ENCODE results near the gene TP53. TPM values are rescaled to one million over a fixed set of nuclear protein-coding genes. Genes with fewer than 3 reads are reported as not detected.

TP53 gene
- total RNA-seq, 1 experiment from 2014 or later = 179 TPM

DNA sequence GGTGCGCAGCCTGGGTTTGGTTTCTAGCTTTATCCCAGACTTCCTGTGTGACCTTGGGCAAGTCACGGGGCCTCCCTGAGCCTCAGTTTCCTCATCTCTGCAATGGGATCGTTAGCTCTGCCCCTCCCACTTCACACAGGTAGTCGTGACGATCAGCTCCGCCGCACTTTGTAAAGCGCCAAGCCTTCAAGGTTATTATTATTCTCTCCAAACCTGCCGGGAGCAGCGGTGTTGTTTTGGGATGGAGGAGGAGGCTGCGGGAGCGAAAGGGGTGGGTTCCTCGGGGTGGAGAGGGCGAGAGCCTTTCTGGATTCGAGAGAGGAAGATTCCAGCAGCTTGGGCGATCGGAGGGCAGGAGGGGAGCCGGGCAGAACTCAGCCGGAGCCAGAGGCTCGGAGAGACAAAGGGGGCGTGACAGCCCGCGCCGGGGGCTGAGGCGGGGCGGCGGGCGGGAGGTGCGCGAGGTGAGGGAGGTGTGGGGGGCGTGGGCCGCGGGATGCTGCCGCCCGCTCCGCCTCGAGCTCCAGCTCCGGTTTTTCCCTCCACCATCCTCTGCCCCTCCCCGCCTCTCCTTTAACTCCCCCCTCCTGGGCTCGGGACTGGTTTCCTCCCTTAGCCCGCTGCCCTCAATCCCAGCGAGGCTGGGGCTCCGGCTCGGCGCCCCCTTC lies 17.4 kb upstream of the TP53 start, which contains the start of gene EFNB3:
TSS of gene EFNB3 (plus strand) at position 602 of the 668 bp plus-strand sequence. CDS start 397 bp downstream, outside the sequence.
- ATAC-seq (peak; percentile 64), DNase-seq (ENCODE audit: low spot score) (peak; percentile 79)
- peaks cover 30% of the 10 kb centered on the region for H3K4me1 Mint-ChIP-seq
- ChIA-PET POLR2A (interaction anchor here (0.9 to 4.0 kb wide), 5 partner anchors 12 to 131 kb away, joined by 4 to 55 read pairs (median 13); partner anchors contain the start of genes DNAH2, TP53 and WRAP53), CTCF (interaction anchor here (0.6 to 6.1 kb wide), 11 partner anchors 9 to 119 kb away, joined by 3 to 72 read pairs (median 8); partner anchors contain the start of genes DNAH2, SAT2, SHBG and SOX15)
- H3K27ac Mint-ChIP-seq = peak within 1 kb of the TSS; percentile 88
- H3K4me3 Mint-ChIP-seq = peak within 1 kb of the TSS; percentile 86
- H3K9me3 Mint-ChIP-seq = no peaks in the 10 kb centered on the region
- peaks cover 13% of the 10 kb centered on the region for H3K27me3 Mint-ChIP-seq (ENCODE audit: low read depth)
- peaks cover 2% of the 10 kb centered on the region; the same call in 1 of the 2 replicates for H3K36me3 Mint-ChIP-seq
- TF ChIP-seq ZNF416 (CRISPR knock-in tag; IDR thresholded peaks at IDR 0.05) (no peak), FOXP1 (CRISPR knock-in tag; IDR thresholded peaks at IDR 0.05; ENCODE audit: borderline replicate concordance) (no peak), JUN (CRISPR knock-in tag; IDR thresholded peaks at IDR 0.05) (no peak), GRHL2 (CRISPR knock-in tag; IDR thresholded peaks at IDR 0.05; ENCODE audit: insufficient replicate concordance, severe bottlenecking) (no peak), TCF7 (CRISPR knock-in tag; IDR thresholded peaks at IDR 0.05; ENCODE audit: low read depth) (peak; percentile 7; the same call in 1 of the 2 replicates), GTF2I (CRISPR knock-in tag; conservative IDR thresholded peaks at IDR 0.05) (peak; percentile 94), SP1 (CRISPR knock-in tag; conservative IDR thresholded peaks at IDR 0.05) (peak; percentile 80), NFYB (CRISPR knock-in tag; conservative IDR thresholded peaks at IDR 0.05; ENCODE audit: low read depth) (no peak), SOX15 (CRISPR knock-in tag; IDR thresholded peaks at IDR 0.05) (no peak), OVOL2 (CRISPR knock-in tag; IDR thresholded peaks at IDR 0.05; ENCODE audit: borderline replicate concordance) (no peak), RORB (CRISPR knock-in tag; IDR thresholded peaks at IDR 0.05) (no peak), HMGA2 (CRISPR knock-in tag; IDR thresholded peaks at IDR 0.05) (no peak), PRRX2 (CRISPR knock-in tag; IDR thresholded peaks at IDR 0.05) (no peak), FOXK1 (CRISPR knock-in tag; IDR thresholded peaks at IDR 0.05) (peak; percentile 41; the same call in 1 of the 2 replicates), TP53 (CRISPR knock-in tag; IDR thresholded peaks at IDR 0.05) (no peak), ZNF423 (CRISPR knock-in tag; IDR thresholded peaks at IDR 0.05) (no peak)
- TF ChIP-seq, protein P1, sequence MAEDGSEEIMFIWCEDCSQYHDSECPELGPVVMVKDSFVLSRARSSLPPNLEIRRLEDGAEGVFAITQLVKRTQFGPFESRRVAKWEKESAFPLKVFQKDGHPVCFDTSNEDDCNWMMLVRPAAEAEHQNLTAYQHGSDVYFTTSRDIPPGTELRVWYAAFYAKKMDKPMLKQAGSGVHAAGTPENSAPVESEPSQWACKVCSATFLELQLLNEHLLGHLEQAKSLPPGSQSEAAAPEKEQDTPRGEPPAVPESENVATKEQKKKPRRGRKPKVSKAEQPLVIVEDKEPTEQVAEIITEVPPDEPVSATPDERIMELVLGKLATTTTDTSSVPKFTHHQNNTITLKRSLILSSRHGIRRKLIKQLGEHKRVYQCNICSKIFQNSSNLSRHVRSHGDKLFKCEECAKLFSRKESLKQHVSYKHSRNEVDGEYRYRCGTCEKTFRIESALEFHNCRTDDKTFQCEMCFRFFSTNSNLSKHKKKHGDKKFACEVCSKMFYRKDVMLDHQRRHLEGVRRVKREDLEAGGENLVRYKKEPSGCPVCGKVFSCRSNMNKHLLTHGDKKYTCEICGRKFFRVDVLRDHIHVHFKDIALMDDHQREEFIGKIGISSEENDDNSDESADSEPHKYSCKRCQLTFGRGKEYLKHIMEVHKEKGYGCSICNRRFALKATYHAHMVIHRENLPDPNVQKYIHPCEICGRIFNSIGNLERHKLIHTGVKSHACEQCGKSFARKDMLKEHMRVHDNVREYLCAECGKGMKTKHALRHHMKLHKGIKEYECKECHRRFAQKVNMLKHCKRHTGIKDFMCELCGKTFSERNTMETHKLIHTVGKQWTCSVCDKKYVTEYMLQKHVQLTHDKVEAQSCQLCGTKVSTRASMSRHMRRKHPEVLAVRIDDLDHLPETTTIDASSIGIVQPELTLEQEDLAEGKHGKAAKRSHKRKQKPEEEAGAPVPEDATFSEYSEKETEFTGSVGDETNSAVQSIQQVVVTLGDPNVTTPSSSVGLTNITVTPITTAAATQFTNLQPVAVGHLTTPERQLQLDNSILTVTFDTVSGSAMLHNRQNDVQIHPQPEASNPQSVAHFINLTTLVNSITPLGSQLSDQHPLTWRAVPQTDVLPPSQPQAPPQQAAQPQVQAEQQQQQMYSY (CRISPR knock-in tag; IDR thresholded peaks at IDR 0.05) = peak; percentile 99
- TF ChIP-seq, protein P2, sequence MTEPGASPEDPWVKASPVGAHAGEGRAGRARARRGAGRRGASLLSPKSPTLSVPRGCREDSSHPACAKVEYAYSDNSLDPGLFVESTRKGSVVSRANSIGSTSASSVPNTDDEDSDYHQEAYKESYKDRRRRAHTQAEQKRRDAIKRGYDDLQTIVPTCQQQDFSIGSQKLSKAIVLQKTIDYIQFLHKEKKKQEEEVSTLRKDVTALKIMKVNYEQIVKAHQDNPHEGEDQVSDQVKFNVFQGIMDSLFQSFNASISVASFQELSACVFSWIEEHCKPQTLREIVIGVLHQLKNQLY (CRISPR knock-in tag; IDR thresholded peaks at IDR 0.05) = no peak
- TF ChIP-seq, protein P3, sequence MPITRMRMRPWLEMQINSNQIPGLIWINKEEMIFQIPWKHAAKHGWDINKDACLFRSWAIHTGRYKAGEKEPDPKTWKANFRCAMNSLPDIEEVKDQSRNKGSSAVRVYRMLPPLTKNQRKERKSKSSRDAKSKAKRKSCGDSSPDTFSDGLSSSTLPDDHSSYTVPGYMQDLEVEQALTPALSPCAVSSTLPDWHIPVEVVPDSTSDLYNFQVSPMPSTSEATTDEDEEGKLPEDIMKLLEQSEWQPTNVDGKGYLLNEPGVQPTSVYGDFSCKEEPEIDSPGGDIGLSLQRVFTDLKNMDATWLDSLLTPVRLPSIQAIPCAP (CRISPR knock-in tag; IDR thresholded peaks at IDR 0.05) = no peak
- TF ChIP-seq, protein P4, sequence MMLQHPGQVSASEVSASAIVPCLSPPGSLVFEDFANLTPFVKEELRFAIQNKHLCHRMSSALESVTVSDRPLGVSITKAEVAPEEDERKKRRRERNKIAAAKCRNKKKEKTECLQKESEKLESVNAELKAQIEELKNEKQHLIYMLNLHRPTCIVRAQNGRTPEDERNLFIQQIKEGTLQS (CRISPR knock-in tag; conservative IDR thresholded peaks at IDR 0.05) = no peak
- TF ChIP-seq, protein P5, sequence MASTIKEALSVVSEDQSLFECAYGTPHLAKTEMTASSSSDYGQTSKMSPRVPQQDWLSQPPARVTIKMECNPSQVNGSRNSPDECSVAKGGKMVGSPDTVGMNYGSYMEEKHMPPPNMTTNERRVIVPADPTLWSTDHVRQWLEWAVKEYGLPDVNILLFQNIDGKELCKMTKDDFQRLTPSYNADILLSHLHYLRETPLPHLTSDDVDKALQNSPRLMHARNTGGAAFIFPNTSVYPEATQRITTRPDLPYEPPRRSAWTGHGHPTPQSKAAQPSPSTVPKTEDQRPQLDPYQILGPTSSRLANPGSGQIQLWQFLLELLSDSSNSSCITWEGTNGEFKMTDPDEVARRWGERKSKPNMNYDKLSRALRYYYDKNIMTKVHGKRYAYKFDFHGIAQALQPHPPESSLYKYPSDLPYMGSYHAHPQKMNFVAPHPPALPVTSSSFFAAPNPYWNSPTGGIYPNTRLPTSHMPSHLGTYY (CRISPR knock-in tag; IDR thresholded peaks at IDR 0.05) = no peak
- TF ChIP-seq, protein P6, sequence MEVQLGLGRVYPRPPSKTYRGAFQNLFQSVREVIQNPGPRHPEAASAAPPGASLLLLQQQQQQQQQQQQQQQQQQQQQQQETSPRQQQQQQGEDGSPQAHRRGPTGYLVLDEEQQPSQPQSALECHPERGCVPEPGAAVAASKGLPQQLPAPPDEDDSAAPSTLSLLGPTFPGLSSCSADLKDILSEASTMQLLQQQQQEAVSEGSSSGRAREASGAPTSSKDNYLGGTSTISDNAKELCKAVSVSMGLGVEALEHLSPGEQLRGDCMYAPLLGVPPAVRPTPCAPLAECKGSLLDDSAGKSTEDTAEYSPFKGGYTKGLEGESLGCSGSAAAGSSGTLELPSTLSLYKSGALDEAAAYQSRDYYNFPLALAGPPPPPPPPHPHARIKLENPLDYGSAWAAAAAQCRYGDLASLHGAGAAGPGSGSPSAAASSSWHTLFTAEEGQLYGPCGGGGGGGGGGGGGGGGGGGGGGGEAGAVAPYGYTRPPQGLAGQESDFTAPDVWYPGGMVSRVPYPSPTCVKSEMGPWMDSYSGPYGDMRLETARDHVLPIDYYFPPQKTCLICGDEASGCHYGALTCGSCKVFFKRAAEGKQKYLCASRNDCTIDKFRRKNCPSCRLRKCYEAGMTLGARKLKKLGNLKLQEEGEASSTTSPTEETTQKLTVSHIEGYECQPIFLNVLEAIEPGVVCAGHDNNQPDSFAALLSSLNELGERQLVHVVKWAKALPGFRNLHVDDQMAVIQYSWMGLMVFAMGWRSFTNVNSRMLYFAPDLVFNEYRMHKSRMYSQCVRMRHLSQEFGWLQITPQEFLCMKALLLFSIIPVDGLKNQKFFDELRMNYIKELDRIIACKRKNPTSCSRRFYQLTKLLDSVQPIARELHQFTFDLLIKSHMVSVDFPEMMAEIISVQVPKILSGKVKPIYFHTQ (CRISPR knock-in tag; IDR thresholded peaks at IDR 0.05) = no peak
- TF ChIP-seq, protein P7, sequence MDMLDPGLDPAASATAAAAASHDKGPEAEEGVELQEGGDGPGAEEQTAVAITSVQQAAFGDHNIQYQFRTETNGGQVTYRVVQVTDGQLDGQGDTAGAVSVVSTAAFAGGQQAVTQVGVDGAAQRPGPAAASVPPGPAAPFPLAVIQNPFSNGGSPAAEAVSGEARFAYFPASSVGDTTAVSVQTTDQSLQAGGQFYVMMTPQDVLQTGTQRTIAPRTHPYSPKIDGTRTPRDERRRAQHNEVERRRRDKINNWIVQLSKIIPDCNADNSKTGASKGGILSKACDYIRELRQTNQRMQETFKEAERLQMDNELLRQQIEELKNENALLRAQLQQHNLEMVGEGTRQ (CRISPR knock-in tag; IDR thresholded peaks at IDR 0.05) = no peak
- TF ChIP-seq, protein P8, sequence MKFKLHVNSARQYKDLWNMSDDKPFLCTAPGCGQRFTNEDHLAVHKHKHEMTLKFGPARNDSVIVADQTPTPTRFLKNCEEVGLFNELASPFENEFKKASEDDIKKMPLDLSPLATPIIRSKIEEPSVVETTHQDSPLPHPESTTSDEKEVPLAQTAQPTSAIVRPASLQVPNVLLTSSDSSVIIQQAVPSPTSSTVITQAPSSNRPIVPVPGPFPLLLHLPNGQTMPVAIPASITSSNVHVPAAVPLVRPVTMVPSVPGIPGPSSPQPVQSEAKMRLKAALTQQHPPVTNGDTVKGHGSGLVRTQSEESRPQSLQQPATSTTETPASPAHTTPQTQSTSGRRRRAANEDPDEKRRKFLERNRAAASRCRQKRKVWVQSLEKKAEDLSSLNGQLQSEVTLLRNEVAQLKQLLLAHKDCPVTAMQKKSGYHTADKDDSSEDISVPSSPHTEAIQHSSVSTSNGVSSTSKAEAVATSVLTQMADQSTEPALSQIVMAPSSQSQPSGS (CRISPR knock-in tag; IDR thresholded peaks at IDR 0.05; ENCODE audit: borderline replicate concordance, low read depth) = no peak
- TF ChIP-seq, protein P9, sequence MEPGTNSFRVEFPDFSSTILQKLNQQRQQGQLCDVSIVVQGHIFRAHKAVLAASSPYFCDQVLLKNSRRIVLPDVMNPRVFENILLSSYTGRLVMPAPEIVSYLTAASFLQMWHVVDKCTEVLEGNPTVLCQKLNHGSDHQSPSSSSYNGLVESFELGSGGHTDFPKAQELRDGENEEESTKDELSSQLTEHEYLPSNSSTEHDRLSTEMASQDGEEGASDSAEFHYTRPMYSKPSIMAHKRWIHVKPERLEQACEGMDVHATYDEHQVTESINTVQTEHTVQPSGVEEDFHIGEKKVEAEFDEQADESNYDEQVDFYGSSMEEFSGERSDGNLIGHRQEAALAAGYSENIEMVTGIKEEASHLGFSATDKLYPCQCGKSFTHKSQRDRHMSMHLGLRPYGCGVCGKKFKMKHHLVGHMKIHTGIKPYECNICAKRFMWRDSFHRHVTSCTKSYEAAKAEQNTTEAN (CRISPR knock-in tag; IDR thresholded peaks at IDR 0.05) = no peak

Measured in WTC11 (cell line).